ENCODE data around the gene TBCEL. TPM values are rescaled to one million over a fixed set of nuclear protein-coding genes. Genes with fewer than 3 reads are reported as not detected.

Gene TBCEL
- total RNA-seq, 1 donor from 2014 or later: 13.9 TPM

- Histone ChIP-seq H3K4me3 (ENCODE audit: low read depth, low read length) (no peak overlapping the region), H3K27me3 (ENCODE audit: control insufficient read depth, insufficient read depth, low read length) (no peaks in the 10 kb centered on the region), H3K36me3 (ENCODE audit: control insufficient read depth, insufficient read depth, low read length) (no peaks in the 10 kb centered on the region)
- TF ChIP-seq CTCF (IDR thresholded peaks at IDR 0.05; ENCODE audit: insufficient read depth, low read length, poor library complexity, severe bottlenecking): no peak
- DNase-seq (ENCODE audit: low read depth): no peak
Measured at GRCh38 chr11:120996973-120997372, 26.9 kb upstream of the TBCEL start.

- DNase-seq (ENCODE audit: low read depth): no peak
- TF ChIP-seq CTCF (IDR thresholded peaks at IDR 0.05; ENCODE audit: insufficient read depth, low read length, poor library complexity, severe bottlenecking): no peak
- Histone ChIP-seq H3K36me3 (ENCODE audit: control insufficient read depth, insufficient read depth, low read length) (no peaks in the 10 kb centered on the region), H3K4me3 (ENCODE audit: low read depth, low read length) (no peak overlapping the region), H3K27me3 (ENCODE audit: control insufficient read depth, insufficient read depth, low read length) (no peaks in the 10 kb centered on the region)
Measured at GRCh38 chr11:120998581-120998980, 25.3 kb upstream of the TBCEL start.

- TF ChIP-seq CTCF (IDR thresholded peaks at IDR 0.05; ENCODE audit: insufficient read depth, low read length, poor library complexity, severe bottlenecking): no peak
- Histone ChIP-seq H3K36me3 (ENCODE audit: control insufficient read depth, insufficient read depth, low read length) (no peaks in the 10 kb centered on the region), H3K27me3 (ENCODE audit: control insufficient read depth, insufficient read depth, low read length) (no peaks in the 10 kb centered on the region), H3K4me3 (ENCODE audit: low read depth, low read length) (no peak overlapping the region)
- DNase-seq (ENCODE audit: low read depth): no peak
Measured at GRCh38 chr11:121004206-121004840, 19.6 kb upstream of the TBCEL start.

GRCh38 chr11:121006922-121007321 lies 17.0 kb upstream of the TBCEL start:
- no peak for TF ChIP-seq CTCF (IDR thresholded peaks at IDR 0.05; ENCODE audit: insufficient read depth, low read length, poor library complexity, severe bottlenecking)
- no peak overlapping the region for H3K4me3 ChIP-seq (ENCODE audit: low read depth, low read length)
- no peaks in the 10 kb centered on the region for H3K27me3 ChIP-seq (ENCODE audit: control insufficient read depth, insufficient read depth, low read length)
- DNase-seq (ENCODE audit: low read depth): no peak
- H3K36me3 ChIP-seq (ENCODE audit: control insufficient read depth, insufficient read depth, low read length): no peaks in the 10 kb centered on the region

- no peak for TF ChIP-seq CTCF (IDR thresholded peaks at IDR 0.05; ENCODE audit: insufficient read depth, low read length, poor library complexity, severe bottlenecking)
- DNase-seq (ENCODE audit: low read depth): no peak
- Histone ChIP-seq H3K36me3 (ENCODE audit: control insufficient read depth, insufficient read depth, low read length) (no peaks in the 10 kb centered on the region), H3K4me3 (ENCODE audit: low read depth, low read length) (no peak overlapping the region), H3K27me3 (ENCODE audit: control insufficient read depth, insufficient read depth, low read length) (no peaks in the 10 kb centered on the region)
Measured at GRCh38 chr11:121008551-121008950, 15.4 kb upstream of the TBCEL start.

GRCh38 chr11:121012091-121012490 lies 11.8 kb upstream of the TBCEL start:
- no peak for TF ChIP-seq CTCF (IDR thresholded peaks at IDR 0.05; ENCODE audit: insufficient read depth, low read length, poor library complexity, severe bottlenecking)
- DNase-seq (ENCODE audit: low read depth): no peak
- H3K36me3 ChIP-seq (ENCODE audit: control insufficient read depth, insufficient read depth, low read length): no peaks in the 10 kb centered on the region
- no peaks in the 10 kb centered on the region for H3K27me3 ChIP-seq (ENCODE audit: control insufficient read depth, insufficient read depth, low read length)
- H3K4me3 ChIP-seq (ENCODE audit: low read depth, low read length): no peak overlapping the region
